Smooth muscle cell (in vitro differentiated cells): ENCODE data around the gene PAPPA. TPM values are rescaled to one million over a fixed set of nuclear protein-coding genes. Genes with fewer than 3 reads are reported as not detected.

Experiments used
- DNase-seq: peaks from one replicate; lab custom pipeline; 2025; ENCODE audit not compliant: unreplicated experiment; lab: John Stamatoyannopoulos, UW
- H2AFZ ChIP-seq: fragments of 200-600 bp; sonication (generic); 2 replicates; pipeline ENCODE4 v1.6.0; 2016; ENCODE audit warnings: antibody characterized with exemption, low read depth, mild to moderate bottlenecking
- H3F3A ChIP-seq: fragments of 200-600 bp; sonication (generic); 2 replicates; pipeline ENCODE4 v1.6.0; 2017; ENCODE audit warnings: antibody characterized with exemption, low read depth
- H3K27ac ChIP-seq: fragments of 200-600 bp; sonication (generic); 2 replicates; pipeline ENCODE4 v1.5.1; 2016; ENCODE audit warnings: low read depth, mild to moderate bottlenecking
- H3K27me3 ChIP-seq: fragments of 200-600 bp; sonication (generic); 2 replicates; pipeline ENCODE4 v1.6.1; 2016; ENCODE audit warnings: low read depth, mild to moderate bottlenecking
- H3K36me3 ChIP-seq: fragments of 200-600 bp; sonication (generic); 2 replicates; pipeline ENCODE4 v1.5.1; 2016; ENCODE audit warnings: low read depth
- H3K4me1 ChIP-seq: fragments of 200-600 bp; sonication (generic); 2 replicates; pipeline ENCODE4 v1.5.1; 2016; ENCODE audit warnings: low read depth
- H3K4me2 ChIP-seq: fragments of 200-600 bp; sonication (generic); 2 replicates; pipeline ENCODE4 v1.6.0; 2016; ENCODE audit warnings: mild to moderate bottlenecking
- H3K4me3 ChIP-seq: fragments of 200-600 bp; sonication (generic); 2 replicates; pipeline ENCODE4 v1.5.1; 2016; ENCODE audit warnings: mild to moderate bottlenecking
- H3K79me2 ChIP-seq: fragments of 200-600 bp; sonication (generic); 2 replicates; pipeline ENCODE4 v1.6.0; 2016; ENCODE audit warnings: low read depth, mild to moderate bottlenecking
- H3K9ac ChIP-seq: fragments of 200-600 bp; sonication (generic); 2 replicates; pipeline ENCODE4 v1.6.0; 2016; ENCODE audit warnings: low read depth
- H3K9me3 ChIP-seq: fragments of 200-600 bp; sonication (generic); replicated peaks from 2 replicates; pipeline ENCODE4 v1.5.1; 2016; ENCODE audit warnings: low read depth
- H4K20me1 ChIP-seq: fragments of 200-600 bp; sonication (generic); 2 replicates; pipeline ENCODE4 v1.6.0; 2016; ENCODE audit warnings: low read depth
- WGBS: methylation state at CpG from one replicate; pipeline ENCODE4 v1.1.7; 2016; ENCODE audit warnings: low lambda C conversion rate; 5-methylcytosine and 5-hydroxymethylcytosine counted together
- polyA plus RNA-seq: library from polyadenylated mRNA; unstranded; fragments of >200 nt; fragmentation: Nextera tagmentation; extraction: Ambion mirVana; gene quantifications from 2 replicates; pipeline ENCODE4 v1.2.1, GENCODE V29; 2016
- total RNA-seq: library from RNA; depleted of rRNA; stranded (reverse); fragments of >200 nt; gene quantifications from 2 replicates; pipeline ENCODE4 v1.2.3, GENCODE V29; 2014
- TF ChIP-seq, protein P1 (sequence below): fragments of 200-600 bp; sonication (generic); IDR thresholded peaks from 2 replicates; pipeline ENCODE4 v1.5.1; 2017; ENCODE audit warnings: borderline replicate concordance, mild to moderate bottlenecking, antibody characterized with exemption; ENCODE audit not compliant: insufficient read depth, poor library complexity, severe bottlenecking

The PAPPA gene
- total and polyA plus RNA-seq, 2 experiments from 2014 or later, result 27.7 to 114 TPM

DNA sequence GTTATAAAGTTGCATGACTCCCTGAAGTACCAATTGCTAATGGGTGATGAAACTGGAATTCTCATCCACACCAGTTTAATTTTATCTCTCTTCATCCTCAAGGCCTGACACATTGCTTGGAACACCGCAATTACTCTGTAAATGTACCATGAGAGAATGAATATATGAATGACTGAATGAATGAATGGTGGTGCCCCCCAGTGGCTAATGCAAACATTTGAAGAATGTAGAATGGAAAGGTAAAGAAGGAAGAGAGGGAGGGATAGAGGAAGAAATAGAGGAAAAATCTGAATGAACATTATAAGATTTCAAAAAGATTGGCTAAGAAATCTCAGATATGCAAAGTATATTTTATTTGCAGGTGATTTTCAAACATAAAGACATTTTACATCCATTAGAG, 13.1 kb downstream of the PAPPA start:
- no peak for DNase-seq
- Histone ChIP-seq H3K27ac (peak overlapping the region; percentile 48), H3K9ac (no peak overlapping the region)

DNA sequence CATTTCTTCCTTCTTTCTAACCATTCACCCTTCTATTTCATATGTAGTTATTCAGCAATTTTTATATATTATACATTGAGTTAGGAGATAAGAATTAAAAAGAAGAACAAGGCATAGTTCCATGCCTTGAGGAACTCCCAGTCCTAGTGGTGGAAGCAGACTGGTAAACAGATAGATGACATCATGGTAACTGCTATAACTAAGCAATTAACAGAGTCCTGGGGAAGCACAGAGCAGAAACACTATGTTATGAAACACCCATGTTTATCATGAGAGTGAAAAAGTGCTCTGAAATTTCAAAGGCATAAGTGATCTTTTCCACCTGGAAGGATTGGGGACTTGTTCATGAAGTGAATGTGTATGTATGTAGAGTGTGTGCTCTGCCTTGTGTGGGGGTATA, 14.6 kb downstream of the PAPPA start:
- no peaks in the 10 kb centered on the region for H3K9me3 ChIP-seq
- H3K9ac ChIP-seq, result no peak overlapping the region
- peaks cover 92% of the 10 kb centered on the region for H4K20me1 ChIP-seq
- no peak overlapping the region for H2AFZ ChIP-seq
- peaks cover 75% of the 10 kb centered on the region for H3K79me2 ChIP-seq
- H3K4me3 ChIP-seq, result no peak overlapping the region
- TF ChIP-seq, protein P1, sequence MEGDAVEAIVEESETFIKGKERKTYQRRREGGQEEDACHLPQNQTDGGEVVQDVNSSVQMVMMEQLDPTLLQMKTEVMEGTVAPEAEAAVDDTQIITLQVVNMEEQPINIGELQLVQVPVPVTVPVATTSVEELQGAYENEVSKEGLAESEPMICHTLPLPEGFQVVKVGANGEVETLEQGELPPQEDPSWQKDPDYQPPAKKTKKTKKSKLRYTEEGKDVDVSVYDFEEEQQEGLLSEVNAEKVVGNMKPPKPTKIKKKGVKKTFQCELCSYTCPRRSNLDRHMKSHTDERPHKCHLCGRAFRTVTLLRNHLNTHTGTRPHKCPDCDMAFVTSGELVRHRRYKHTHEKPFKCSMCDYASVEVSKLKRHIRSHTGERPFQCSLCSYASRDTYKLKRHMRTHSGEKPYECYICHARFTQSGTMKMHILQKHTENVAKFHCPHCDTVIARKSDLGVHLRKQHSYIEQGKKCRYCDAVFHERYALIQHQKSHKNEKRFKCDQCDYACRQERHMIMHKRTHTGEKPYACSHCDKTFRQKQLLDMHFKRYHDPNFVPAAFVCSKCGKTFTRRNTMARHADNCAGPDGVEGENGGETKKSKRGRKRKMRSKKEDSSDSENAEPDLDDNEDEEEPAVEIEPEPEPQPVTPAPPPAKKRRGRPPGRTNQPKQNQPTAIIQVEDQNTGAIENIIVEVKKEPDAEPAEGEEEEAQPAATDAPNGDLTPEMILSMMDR, result no peak
- no peaks in the 10 kb centered on the region for H3K36me3 ChIP-seq
- H3K4me2 ChIP-seq, result no peak overlapping the region
- H3K4me1 ChIP-seq, result no peaks in the 10 kb centered on the region
- H3K27me3 ChIP-seq, result no peaks in the 10 kb centered on the region
- H3F3A ChIP-seq, result peaks cover 13% of the 10 kb centered on the region
- H3K27ac ChIP-seq, result peak overlapping the region; percentile 24
- no peak for DNase-seq

More for the DNA sequence above, 13.1 kb downstream of the PAPPA start:
- H3K27me3 ChIP-seq, result no peaks in the 10 kb centered on the region
- TF ChIP-seq, protein P1, result peak; percentile 16
- peaks cover 72% of the 10 kb centered on the region for H3K79me2 ChIP-seq
- no peaks in the 10 kb centered on the region for H3K9me3 ChIP-seq
- no peaks in the 10 kb centered on the region for H3K36me3 ChIP-seq
- H2AFZ ChIP-seq, result no peak overlapping the region
- no peaks in the 10 kb centered on the region for H3K4me1 ChIP-seq
- H3K4me2 ChIP-seq, result peak overlapping the region; percentile 11
- peaks cover 89% of the 10 kb centered on the region for H4K20me1 ChIP-seq
- 77% methylated on average over 1 of the region's 1 CpG for WGBS
- peaks cover 13% of the 10 kb centered on the region for H3F3A ChIP-seq
- no peak overlapping the region for H3K4me3 ChIP-seq

DNA sequence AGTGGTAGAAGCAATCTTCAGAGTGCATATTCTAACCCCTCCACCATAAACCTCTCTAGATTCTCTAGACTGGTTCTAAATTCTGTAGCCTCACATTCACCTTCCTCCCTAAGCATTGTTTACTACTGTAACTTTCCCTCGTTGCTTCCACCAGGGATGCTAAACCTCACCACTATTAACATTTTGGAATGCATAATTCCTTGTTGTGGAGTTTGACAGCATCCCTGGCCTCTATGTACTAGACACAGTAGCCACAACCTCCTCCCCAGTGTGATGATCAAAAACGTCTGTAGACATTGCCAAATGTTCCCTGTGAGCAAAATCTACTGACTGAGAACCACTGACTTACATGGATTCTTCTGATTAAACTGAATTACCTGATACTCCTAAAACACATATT, 18.6 kb downstream of the PAPPA start:
- no peak for DNase-seq
- WGBS, result 76% methylated on average over 2 of the region's 2 CpGs
- H3K36me3 ChIP-seq, result no peaks in the 10 kb centered on the region
- H2AFZ ChIP-seq, result no peak overlapping the region
- peaks cover 94% of the 10 kb centered on the region for H4K20me1 ChIP-seq
- H3K9ac ChIP-seq, result no peak overlapping the region
- no peak overlapping the region for H3K4me3 ChIP-seq
- H3K4me2 ChIP-seq, result no peak overlapping the region
- H3K9me3 ChIP-seq, result no peaks in the 10 kb centered on the region
- H3K27ac ChIP-seq, result no peak overlapping the region
- TF ChIP-seq, protein P1, result no peak
- peaks cover 9% of the 10 kb centered on the region for H3F3A ChIP-seq
- H3K27me3 ChIP-seq, result no peaks in the 10 kb centered on the region
- no peaks in the 10 kb centered on the region for H3K4me1 ChIP-seq
- H3K79me2 ChIP-seq, result peaks cover 83% of the 10 kb centered on the region

DNA sequence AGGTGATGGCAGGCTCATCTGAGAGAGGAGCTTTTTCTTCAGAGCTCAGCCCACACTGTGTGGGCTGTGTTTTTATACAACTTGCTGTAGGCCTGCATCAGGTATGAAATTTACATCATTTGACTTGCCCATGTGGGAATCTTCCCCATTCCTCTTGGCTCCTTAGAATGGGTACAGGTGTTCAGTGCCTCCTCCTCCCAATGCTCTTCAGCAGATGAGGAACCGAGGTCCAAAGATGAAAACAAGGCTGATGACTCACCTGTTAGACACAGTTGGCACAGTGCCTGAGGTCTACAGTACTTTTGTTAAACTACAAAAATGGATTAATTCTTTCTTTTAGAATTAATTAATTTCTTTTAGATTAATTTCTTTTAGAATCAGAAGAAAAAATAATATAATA, 20.8 kb downstream of the PAPPA start:
- no peak overlapping the region for H3K4me3 ChIP-seq
- no peak overlapping the region for H3K27ac ChIP-seq
- TF ChIP-seq, protein P1, result no peak
- 56% methylated on average over 1 of the region's 1 CpG for WGBS
- no peaks in the 10 kb centered on the region for H3K27me3 ChIP-seq
- DNase-seq, result no peak
- H3K36me3 ChIP-seq, result no peaks in the 10 kb centered on the region
- peaks cover 72% of the 10 kb centered on the region for H3K79me2 ChIP-seq
- no peaks in the 10 kb centered on the region for H3K4me1 ChIP-seq
- H3K9ac ChIP-seq, result no peak overlapping the region
- peaks cover 98% of the 10 kb centered on the region for H4K20me1 ChIP-seq
- peaks cover 9% of the 10 kb centered on the region for H3F3A ChIP-seq
- H2AFZ ChIP-seq, result no peak overlapping the region
- no peaks in the 10 kb centered on the region for H3K9me3 ChIP-seq
- H3K4me2 ChIP-seq, result no peak overlapping the region
